OCI-M2 (cell line): Measurements from ENCODE around the gene TPP1.

Experiments used
- DNase-seq: peaks from one replicate; lab custom pipeline; 2025; ENCODE audit not compliant: unreplicated experiment; lab: John Stamatoyannopoulos, UW

The TPP1 gene

GRCh38 chr11:6566704-6567370, 52.4 kb downstream of the TPP1 start:
- DNase-seq, result no peak

DNA sequence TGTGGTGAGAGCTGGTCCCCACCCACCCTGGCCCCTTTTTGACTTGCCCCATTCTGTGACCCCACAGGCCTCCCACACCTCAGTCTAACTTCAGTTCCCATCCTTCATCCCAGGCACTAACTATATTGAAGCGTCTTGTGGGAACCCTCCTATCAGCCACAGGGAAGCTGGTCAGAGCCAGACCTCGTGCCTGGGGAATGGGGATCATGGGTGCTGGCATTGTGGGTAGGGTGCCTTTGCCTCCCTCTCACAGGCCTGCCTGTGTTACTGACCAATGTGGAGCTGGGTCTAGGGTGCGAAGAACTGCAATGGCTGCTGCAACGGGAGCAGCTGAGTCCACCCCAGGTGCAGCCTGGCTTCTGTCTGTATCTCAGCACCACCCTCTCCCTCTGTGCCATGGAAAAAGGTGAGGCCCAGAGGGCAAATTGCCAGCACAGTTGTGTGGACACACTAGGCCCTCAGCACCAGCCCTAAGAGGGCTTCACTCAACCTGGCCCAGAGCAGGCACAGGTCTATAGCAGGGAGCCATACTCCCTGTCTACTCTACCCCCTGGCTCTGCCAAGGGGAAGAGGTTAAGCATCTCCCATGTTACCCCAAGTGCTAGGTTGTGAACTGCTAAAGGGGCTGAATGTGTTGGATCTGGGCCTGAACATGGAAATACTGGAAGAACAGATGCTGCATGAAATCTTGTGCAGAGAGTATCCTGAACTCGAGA, 53.1 kb downstream of the TPP1 start:
- DNase-seq, result no peak

DNA sequence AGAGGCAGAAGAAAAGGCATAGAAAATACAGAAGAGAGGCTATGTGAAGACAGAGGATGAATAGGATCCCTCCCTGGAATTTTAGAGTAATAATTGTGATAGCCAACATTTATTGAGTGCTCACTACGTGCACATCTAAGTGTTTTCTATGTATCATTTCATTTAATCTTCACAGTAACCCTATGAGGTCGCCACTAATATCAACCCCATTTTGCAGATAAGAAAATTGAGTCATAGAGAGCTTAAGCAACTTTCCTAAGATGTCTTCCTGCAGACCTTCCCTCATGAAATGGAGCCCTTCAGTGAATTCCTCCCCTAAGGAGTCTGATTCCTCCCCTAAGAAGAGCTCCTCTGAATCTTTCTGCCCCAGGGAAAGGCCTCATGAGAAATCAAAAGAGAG, 53.9 kb downstream of the TPP1 start:
- no peak for DNase-seq

- DNase-seq, result no peak
Observed at GRCh38 chr11:6563667-6564066, 55.6 kb downstream of the TPP1 start.

- no peak for DNase-seq
Observed at GRCh38 chr11:6563121-6563619, 56.1 kb downstream of the TPP1 start.
